Spleen (tissue), 7 donors: ENCODE results near the gene FBLN7.

ENCODE experiments used
- CTCF ChIP-seq, 11 experiments: fragments of 200-600 bp in 7 of 11; fragments of 450-650 bp in 4 of 11; sonication (generic) in 4 of 11; IDR thresholded peaks in 8 of 11; conservative IDR thresholded peaks in 3 of 11; 1 replicate in 7 of 11; 2 replicates in 4 of 11; pipeline versions ENCODE4 v1.4.0 to v1.8.0; 2016 to 2021; ENCODE audit warnings: antibody characterized with exemption in 11 of 11, inconsistent platforms in 4 of 11, mild to moderate bottlenecking in 1 of 11
- POLR2A ChIP-seq, 3 donors: fragments of 450-650 bp; IDR thresholded peaks; one replicate each; pipeline ENCODE4 v1.5.1; 2017; ENCODE audit warnings: antibody characterized with exemption in 3 of 3, mild to moderate bottlenecking in 1 of 3
- donor health status: DM: no; HTN: no; CAD: no; lungs with moderate emphysema.
- donor health status: DM: no; HTN: no; CAD: no.
- donor health status: DM: no; HTN: no; CAD: no.

- TF ChIP-seq CTCF (IDR thresholded peaks at IDR 0.05 in 8 of 11, conservative IDR thresholded peaks at IDR 0.05 in 3 of 11) (no peak), POLR2A (IDR thresholded peaks at IDR 0.05) (no peak)
Measured at GRCh38 chr2:112159454-112159921, 21.3 kb downstream of the FBLN7 start.
